HG03280 (cell line): Measurements from ENCODE around the gene UBQLN1.

ENCODE experiments used
- ATAC-seq: cut with Tn5 transposase; IDR thresholded peaks from one replicate; pipeline ENCODE4 v1.9.1; 2021; ENCODE audit warnings: mild to moderate bottlenecking, moderate library complexity; ENCODE audit not compliant: unreplicated experiment

The UBQLN1 gene

GRCh38 chr9:83698976-83699585 lies 8.7 kb downstream of the UBQLN1 start:
- ATAC-seq = no peak

- ATAC-seq = no peak
Measured at GRCh38 chr9:83691492-83691891, 16.3 kb downstream of the UBQLN1 start.

DNA sequence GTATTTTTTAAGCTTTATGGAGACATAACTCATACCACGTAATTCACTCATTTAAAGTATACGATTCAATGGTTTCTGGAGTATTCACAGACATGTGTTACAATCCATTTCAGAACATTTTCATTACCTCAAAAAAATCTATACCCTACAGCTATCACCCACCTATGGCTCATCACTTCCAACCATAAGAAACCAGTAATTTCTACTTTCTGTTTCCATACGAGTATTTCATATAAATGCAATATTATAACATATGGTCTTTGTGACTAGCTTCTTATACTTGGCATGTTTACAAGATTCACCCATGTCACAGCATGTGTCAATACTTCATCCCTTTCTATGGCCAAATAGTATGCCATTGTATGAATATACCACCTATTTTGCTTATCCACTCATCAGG lies 18.8 kb downstream of the UBQLN1 start:
- no peak for ATAC-seq

- no peak for ATAC-seq
Measured at GRCh38 chr9:83681490-83681889, 26.3 kb downstream of the UBQLN1 start.

GRCh38 chr9:83680233-83680632 lies 27.5 kb downstream of the UBQLN1 start:
- ATAC-seq = no peak

DNA sequence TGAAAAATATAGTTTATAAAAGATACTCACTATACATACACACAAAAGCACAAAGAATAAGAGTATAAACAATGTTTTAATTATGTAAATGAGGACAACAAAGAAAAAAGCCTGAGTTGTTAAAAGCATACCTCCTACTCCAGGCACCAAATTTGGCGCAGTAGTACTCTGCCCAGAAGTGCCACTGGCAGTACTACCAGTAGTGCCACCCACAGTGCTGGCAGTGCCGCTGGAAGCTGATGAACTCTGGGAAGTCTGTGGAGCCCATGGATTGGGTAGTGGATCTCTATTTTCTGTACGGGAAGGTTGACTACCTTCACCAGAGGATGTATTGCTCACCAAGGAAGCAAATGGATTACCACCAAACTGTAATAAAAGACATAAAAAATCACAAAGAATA lies 30.2 kb downstream of the UBQLN1 start:
- no peak for ATAC-seq

DNA sequence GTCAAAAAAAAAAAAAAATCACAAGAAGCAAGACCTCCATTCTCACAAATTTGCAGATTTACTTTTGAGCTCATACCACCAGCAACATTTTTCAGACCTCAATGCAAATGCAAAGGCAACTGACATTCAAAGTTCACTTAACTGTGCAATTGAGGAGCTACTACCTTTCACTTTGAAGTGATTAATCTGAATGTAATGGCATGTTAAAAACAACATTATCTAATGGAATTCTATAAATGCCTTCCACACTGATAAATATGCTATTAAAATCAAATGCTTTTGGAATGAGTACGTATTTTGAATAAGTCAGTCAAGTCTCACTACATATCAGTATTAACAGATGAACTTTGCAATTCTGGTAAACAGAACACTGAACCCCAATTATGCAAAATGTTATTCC lies 32.3 kb downstream of the UBQLN1 start:
- ATAC-seq = no peak

GRCh38 chr9:83671451-83671850 lies 36.3 kb downstream of the UBQLN1 start:
- ATAC-seq = no peak

DNA sequence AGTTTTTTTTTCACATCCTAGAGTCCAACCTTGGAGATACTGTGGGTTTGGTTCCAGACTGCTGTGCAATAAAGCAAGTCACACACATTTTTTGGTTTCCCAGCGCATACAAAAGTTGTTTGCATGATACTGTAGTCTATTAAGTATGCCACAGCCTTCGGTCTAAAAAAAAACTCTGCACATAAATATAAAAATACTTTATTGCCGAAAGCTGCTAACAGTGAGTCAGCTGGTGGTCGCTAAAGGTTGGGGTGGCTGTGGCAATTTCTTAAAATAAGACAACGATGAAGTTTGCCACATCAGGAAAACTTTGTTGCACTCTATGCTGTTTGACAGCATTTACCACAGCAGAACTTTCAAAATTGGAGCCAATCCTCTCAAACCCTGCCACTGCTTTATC lies 37.4 kb downstream of the UBQLN1 start:
- ATAC-seq = no peak

DNA sequence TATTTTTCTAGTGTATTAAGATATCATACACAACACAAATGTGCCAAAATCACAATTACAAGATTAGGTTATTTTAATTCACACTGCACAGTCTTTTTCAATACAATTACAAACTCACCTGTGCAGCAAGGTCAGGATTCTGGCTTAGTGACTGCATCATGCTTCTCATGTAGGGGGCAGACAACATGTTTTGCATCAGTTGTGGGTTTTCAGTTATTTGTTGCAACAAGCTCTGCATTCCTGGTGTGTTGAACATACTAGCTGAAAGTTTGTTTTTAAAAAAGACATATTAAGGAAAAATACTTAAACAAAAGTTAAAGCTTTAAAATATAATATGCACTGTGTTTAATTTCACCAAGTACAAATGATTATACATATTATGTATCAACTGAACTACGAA lies 38.7 kb downstream of the UBQLN1 start:
- ATAC-seq = no peak

DNA sequence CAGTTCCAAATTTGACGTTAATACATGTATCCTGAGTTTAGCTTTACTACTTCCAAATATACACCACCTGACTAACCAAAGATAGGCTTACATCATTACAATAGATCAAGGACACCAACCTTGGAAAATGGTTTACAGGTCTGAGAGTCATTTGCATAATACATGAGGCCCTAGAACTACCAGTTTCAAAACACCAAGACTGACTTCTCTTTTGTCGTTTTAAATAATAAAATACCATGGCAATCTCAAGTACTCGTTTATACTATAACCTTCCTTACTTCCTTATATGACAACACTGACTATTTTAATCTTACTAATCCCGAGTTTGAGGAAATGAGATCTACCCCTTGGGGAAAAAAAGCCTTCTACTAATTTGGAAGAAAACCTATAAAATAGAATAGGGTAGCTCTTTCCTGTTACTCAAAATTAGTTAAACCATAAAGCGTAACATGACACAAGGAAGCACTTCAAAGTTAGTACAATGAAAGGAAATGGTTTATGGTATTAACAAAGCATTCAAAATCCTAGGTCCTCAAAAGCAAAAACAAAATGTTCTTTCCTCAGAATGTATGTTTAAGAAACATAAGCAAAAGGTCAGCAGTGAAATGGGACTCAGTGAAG lies 42.1 kb downstream of the UBQLN1 start:
- peak; percentile 88 for ATAC-seq

DNA sequence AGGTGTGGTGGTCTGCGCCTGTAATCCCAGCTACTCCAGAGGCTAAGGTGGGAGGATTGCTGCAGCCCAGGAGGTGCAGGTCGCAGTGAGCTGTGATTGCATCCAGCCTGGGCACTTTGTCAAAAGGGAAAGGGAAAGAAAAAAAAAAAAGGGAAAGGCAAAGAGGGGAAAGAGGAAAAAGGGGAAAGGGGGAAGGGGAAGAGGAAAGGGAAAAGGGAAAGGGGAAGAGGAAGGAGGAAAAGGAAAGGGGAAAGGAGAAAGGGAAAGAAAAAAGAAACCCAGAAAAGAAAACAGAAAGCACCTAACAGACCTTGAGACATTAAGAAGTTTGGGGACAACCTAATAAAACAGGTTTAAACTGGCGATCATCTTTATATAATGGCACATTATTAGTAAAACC lies 44.8 kb downstream of the UBQLN1 start:
- no peak for ATAC-seq

DNA sequence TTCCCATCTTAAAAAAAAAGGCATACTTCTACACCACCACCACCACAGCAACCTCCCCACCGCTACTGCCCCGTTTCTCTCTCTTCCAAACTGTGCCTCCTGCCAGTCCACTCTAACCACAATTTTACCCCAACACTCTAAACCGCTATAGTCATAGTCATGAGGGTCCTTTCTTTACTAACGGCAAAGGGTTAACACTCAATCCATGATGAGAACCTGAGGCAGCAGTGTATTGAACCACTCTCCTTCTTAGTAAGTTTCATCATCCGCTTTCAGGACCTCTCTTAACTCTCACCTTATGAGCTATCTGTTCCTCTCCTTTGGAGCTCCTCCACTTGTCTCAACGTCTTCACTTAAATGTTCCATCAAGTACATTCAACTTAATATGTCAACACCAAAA lies 50.8 kb downstream of the UBQLN1 start:
- ATAC-seq = no peak

DNA sequence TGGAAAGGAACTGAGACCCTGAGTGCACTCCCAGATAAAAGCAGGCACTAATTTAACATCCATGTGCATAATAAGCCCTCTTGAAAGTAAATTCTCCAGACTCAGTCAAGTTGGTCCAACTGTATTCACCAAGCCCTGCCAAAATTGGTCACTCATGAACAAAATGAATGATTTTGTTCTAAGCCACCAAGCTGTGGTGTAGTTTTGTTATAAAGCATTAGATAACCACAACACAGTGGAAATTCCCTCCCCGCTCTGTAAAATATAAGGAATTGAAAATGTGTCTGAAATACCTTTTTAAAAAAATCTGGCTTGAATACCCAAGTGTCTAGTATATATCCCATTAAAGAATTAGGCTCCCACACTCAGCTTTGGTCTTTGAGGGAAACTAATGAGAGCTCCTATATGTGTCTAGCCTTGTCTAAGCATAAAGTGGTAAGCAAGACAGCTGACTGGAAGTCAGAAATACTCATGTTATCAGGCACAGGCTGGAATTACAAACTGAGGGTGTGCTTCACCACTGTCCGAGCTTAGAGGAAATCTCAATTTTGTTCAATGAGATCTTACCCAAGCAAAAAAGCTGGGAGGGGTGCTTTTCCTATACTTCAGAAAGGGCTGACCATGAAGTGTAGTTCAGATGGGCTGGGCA lies 51.6 kb downstream of the UBQLN1 start:
- ATAC-seq = no peak

GRCh38 chr9:83655433-83655832 lies 52.3 kb downstream of the UBQLN1 start:
- no peak for ATAC-seq

- ATAC-seq = no peak
Measured at GRCh38 chr9:83652433-83652832, 55.3 kb downstream of the UBQLN1 start.

DNA sequence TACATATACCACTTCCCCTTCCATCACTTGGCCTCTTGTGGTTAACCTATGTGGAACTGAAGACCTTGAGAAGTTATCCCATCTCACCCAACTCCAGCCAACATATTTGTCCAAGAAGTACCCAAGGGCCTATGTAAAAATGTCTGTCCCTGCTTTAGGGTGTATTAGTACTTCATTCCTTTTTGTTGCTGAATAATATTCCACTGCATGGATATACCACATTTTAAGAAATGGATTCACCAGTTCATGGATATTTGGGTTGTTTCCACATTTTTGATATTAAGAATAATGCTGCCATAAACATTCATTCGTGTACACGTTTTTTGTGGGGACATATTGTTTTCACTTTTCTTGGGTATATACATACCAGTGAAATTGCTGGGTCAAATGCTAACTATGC lies 56.2 kb downstream of the UBQLN1 start:
- ATAC-seq = no peak

GRCh38 chr9:83649515-83649914 lies 58.2 kb downstream of the UBQLN1 start:
- no peak for ATAC-seq

DNA sequence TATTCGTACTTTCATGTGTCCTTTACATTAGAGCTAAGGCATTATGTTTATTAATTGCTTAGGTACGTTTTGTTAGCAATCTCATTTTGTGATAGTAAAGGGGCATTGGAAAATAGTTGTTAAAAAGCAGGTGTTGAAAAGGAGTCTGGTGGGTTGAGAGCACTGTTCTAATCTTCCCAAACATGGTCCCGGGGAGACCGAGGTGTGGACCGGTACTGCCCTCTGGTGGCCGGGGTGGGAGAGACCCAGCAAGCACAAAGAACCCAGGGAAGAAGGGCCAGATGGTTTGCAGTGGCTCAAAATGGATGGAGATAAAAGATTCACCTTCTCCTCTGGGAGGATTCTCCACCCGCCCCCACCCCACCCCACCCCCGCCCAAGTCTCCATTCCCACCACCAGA lies 58.7 kb downstream of the UBQLN1 start:
- ATAC-seq = no peak

DNA sequence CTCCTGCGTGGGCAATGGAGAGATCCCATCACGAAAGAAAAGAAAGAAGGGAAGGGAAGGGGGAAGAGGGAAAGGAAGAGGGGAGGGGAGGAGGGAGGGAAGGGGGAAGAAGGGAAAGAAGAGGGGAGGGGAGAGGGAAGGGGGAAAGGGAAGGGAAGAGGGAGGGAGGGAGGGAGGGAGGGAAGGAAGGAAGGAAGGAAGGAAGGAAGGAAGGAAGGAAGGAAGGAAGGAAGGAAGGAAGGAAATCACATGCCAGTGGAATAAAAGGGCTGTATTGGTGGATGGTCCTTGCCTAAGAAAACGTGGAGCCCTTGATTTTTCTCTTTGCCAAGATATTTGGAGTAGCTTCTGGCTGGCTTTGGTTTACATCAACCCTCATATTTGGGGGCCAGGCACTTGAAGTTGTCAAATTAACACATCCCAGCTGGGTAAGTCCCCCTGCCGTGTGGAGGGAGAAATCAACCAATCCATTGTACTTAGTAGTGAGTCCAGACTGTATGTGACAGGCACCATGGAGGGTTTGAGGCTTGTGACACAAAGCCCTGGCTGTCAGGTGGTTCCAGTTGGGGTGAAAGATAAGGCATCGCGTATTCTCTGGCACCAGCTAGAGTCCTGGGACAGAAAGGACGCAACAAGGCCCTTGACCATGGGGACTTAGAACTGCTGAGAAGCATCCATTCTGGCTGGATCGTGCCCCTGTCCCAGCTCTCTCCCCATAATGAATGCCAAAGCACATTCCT lies 61.1 kb downstream of the UBQLN1 start:
- no peak for ATAC-seq

DNA sequence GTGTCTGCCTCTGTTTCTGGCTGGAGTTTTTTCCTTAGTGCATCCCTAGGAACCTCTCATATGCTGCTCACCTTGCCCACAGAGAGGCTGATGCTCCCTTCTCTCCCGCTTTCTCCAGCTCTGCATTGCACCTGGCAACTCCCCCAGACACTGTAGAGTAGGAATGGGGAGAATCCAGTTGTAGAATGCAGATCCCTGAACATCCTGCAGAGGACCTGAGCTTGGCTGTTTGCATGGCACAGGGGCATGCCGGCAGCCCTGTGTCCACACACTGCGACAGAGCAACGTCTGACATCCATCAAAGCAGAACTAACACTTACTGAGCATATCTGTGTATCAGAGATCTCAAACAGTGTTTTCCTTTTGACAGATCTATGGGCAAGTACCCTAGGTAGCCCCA lies 65.0 kb downstream of the UBQLN1 start:
- no peak for ATAC-seq

DNA sequence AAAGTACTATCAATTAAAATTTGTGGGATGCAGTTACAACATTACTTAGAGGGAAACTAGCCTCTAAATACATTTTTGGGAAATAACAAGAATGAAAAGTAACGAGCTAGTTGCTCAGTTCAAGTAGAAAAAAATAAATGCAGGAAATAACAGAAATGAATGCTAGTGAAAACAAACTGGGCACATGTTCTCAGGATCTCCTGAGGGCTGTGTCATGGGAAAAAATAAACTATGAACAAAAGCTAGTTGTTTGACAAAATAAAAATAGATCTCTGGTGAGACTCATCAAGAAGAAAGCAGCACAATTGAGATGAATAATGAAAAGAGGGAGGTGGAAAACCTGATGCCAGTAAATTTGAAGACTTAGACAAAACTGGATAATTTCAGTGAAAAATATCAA lies 68.5 kb downstream of the UBQLN1 start:
- no peak for ATAC-seq
